ENCODE results near the gene ERCC5. TPM values are rescaled to one million over a fixed set of nuclear protein-coding genes. Genes with fewer than 3 reads are reported as not detected.

Gene ERCC5
- polyA plus RNA-seq, 6 donors from 2014 or later = 14.3 to 37.4 (median 29.6) TPM

DNA sequence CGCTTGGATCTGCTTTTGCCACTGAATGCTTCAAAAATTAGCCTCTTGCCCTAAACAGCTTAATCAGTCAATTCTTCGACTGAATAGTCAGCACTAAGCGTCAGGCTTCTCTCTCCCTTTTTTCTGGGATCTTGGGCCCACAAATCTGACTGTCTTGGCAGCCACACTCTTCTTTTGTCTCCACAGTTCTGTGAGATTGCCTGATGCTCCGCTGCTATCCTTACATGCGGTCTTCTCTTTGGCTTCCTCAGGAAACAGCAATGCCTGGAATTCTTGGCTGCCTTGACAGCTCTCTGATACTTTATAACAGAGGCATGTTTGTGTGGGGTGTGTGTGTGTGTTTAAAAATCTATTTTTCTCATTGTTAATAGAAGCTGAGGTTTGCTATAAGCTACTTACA lies 32.6 kb downstream of the ERCC5 start:
- H3K36me3 Mint-ChIP-seq = peaks cover 16 to 26% of the 10 kb centered on the region in 2 donors
- no peak overlapping the region for H3K4me3 Mint-ChIP-seq
- no peaks in the 10 kb centered on the region for H3K9me3 Mint-ChIP-seq
- DNase-seq (no peak), ATAC-seq (ENCODE audit: low read depth in 2 of 2) (no peak)
- H3K27ac Mint-ChIP-seq = no peak overlapping the region
- H3K27me3 Mint-ChIP-seq = no peaks in the 10 kb centered on the region
- no peaks in the 10 kb centered on the region for H3K4me1 Mint-ChIP-seq

DNA sequence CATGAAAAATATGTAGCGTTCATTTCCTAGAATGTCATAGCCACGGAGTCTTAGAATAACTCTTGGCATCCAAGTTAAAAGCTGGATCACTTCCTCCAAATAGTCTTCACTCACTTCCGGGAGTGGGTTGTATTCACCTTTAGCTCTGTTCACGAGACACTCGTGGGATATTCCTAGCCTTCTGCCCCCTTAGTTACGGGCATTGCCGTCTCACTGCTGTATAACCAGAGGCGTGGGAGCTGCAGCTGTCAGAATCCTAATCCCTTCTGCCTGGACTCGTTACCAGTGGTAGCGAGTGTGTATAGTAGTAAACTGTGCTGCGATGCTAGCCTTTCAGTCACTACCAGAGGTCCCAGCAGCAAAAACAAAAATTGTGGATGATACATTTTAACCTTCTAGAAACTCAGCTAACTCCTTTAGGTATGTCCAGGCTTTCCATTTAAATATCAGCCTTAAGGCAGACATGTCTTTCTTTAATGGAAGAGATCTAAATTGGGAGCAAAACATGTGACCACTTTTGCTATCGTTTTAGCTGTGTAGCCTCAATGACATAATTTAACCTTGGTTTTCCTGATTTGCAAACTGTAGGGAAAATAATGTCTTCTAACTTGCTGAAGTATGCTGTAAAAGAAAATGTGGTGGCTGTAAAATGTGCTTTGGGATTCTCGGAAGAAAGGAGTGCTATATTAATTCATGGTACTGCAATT lies 34.1 kb downstream of the ERCC5 start:
- Mint-ChIP-seq H3K4me3 (no peak overlapping the region), H3K27ac (peak overlapping the region in 1 of 6 donors; percentile 43), H3K27me3 (no peaks in the 10 kb centered on the region), H3K36me3 (peaks cover 11 to 22% of the 10 kb centered on the region in 2 donors), H3K9me3 (no peaks in the 10 kb centered on the region), H3K4me1 (peaks cover 0 to 4% (median 0%) of the 10 kb centered on the region in 3 donors)
- no peak for DNase-seq
- no peak for ATAC-seq (ENCODE audit: low read depth in 2 of 2)

DNA sequence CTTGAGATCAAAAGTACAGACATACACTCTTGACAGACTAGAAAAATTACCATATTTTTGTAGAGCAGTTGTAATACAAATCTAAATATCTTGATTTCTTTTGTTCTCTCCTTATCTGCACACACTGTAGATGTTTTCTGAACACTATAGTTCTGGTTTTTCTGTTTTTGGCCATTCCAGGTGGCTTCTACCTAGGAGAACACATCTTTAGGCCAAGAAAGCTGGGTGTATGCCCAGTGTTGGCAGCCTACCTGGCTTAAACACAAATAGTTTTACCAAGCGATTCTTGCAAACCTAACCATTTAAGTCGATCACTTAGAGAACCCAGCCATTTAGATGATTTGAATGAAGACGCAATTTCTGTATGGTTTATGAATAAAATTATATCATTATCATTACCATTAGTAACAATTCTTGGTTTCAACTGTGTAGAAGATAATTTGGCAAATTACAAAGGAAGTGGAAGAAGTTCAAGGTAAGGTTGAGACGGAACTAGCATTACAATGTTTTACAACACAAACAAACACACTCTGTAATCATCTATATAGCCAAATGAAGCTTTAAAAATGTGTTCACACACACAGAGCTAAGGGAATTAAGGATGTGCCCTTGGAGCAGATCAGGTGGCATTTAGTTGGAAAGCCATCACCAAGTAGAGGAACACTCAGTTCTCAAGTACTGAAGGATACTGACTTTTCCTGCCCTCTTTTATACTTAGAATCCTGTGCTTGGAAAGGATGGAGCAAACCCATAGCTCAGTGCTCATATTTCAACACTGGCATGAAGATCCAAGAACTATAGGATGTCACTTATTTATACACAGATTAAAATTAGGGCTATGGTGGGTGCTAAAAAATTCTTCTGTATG lies 36.2 kb downstream of the ERCC5 start:
- Mint-ChIP-seq H3K4me1 (peaks cover 0 to 6% (median 0%) of the 10 kb centered on the region in 3 donors), H3K9me3 (no peaks in the 10 kb centered on the region), H3K4me3 (no peak overlapping the region), H3K27me3 (no peaks in the 10 kb centered on the region), H3K27ac (no peak overlapping the region), H3K36me3 (peaks cover 0 to 5% of the 10 kb centered on the region in 2 donors)
- ATAC-seq (ENCODE audit: low read depth in 2 of 2) = no peak
- DNase-seq = no peak

DNA sequence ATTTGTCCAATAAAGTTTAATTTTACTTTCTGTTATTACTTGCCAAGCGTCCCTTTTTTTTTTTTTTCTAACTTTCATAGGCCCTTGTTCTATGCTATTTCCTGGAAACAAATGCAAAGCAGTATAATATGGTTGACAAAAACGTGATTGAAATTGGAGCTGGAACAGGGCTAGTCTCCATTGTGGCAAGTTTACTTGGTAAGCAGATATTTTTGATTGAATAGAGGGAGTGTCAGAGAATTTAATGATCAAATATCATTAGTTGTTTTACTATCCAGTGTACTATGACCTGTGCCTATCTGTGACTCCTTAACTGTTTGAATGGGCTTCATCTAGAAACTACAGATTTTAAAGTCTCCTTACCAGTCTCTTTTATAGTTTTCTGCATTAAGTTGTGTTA lies 46.7 kb downstream of the ERCC5 start:
- no peaks in the 10 kb centered on the region for H3K36me3 Mint-ChIP-seq
- DNase-seq (no peak), ATAC-seq (ENCODE audit: low read depth in 2 of 2) (no peak)
- H3K4me1 Mint-ChIP-seq = no peaks in the 10 kb centered on the region
- no peaks in the 10 kb centered on the region for H3K27me3 Mint-ChIP-seq
- no peaks in the 10 kb centered on the region for H3K9me3 Mint-ChIP-seq
- no peak overlapping the region for H3K4me3 Mint-ChIP-seq
- H3K27ac Mint-ChIP-seq = no peak overlapping the region

DNA sequence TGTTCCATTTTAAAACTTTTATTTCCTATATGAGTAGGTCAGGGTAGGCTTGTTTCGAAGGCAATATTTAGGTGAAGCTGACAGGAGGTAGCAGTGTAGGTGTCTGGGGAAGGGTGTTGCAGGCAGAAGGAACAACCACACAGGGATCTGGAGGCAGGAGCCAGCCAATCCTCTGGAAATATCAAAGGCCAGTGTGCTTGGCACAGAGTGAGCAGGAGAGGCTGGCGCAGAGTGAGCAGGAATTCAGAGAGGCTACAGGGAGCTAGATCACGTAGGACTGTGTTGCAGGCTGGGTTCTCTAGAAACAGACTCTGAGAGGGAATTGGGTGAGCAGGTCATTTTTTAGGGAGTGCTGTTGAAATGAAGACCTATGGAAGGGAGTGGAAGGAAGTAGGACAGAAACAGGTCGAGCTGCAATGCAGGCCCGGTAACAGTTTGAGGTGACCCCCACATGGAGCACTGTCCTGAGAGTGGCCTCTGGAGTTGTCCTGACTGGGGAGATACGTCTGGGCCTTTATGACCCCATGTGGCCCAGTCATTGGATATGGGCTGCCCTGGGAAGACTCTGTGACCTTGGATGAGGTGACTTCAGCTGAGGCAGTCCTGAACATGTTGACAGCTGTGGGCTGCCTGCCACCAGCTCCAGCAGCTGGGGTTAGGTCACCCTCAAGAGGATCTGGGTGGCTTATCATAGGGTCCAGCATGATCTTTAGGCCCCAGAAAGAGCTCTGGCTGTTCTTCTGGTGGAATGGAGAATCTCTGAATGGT lies 51.7 kb downstream of the ERCC5 start:
- H3K4me1 Mint-ChIP-seq = peaks cover 5 to 10% (median 8%) of the 10 kb centered on the region in 3 donors
- H3K36me3 Mint-ChIP-seq = no peaks in the 10 kb centered on the region
- H3K27ac Mint-ChIP-seq = peak overlapping the region in 3 of 6 donors; percentile 30 to 71 (median 44)
- H3K4me3 Mint-ChIP-seq = no peak overlapping the region
- no peaks in the 10 kb centered on the region for H3K9me3 Mint-ChIP-seq
- ATAC-seq (ENCODE audit: low read depth in 2 of 2) = no peak
- DNase-seq = no peak
- no peaks in the 10 kb centered on the region for H3K27me3 Mint-ChIP-seq

DNA sequence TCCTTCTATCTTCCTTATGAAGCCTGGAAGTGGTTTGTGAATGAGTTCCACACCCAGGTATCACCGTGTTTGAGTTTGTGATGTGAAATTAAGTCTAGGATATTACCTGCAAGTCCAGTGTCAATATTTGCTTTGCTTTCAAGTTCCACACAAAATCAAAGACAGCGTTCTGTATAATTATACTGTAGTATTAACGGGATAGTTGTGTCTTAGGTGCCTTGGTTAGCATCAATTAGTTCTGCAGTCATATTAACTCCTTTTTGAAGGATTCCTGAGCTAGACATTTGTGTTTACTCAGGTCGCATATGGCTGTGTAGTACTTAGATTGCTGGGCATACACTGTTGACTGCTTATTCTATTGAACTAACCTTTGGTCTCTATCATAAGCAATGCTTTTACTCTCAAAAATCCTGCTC lies 54.4 kb downstream of the ERCC5 start:
- Mint-ChIP-seq H3K27me3 (peaks cover 0 to 10% (median 8%) of the 10 kb centered on the region in 3 donors), H3K4me3 (no peak overlapping the region), H3K9me3 (peaks cover 0 to 1% (median 0%) of the 10 kb centered on the region in 7 donors), H3K27ac (no peak overlapping the region), H3K4me1 (peaks cover 5 to 10% (median 8%) of the 10 kb centered on the region in 3 donors), H3K36me3 (no peaks in the 10 kb centered on the region)
- DNase-seq = no peak
- ATAC-seq (ENCODE audit: low read depth in 2 of 2) = no peak

DNA sequence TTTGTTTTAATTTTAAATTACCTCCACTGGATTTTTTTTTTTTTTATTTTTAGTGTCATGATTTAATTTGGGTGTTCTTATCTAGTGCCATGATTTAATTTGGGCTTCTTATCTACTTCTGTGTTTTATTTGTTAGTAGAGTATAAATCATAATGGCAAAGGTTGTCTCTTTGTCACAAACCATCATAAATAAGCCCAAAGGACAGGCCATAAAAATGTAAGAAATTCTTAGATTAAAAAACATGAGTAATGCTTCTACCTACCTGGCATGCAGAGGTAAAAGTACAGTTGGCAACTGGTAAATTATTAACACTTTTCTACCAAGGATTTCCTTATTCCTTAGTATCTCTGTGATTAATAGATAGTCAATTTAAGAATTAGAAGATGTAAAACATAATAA lies 55.2 kb downstream of the ERCC5 start:
- Mint-ChIP-seq H3K9me3 (peaks cover 0 to 1% (median 0%) of the 10 kb centered on the region in 7 donors), H3K27ac (no peak overlapping the region), H3K36me3 (no peaks in the 10 kb centered on the region), H3K4me1 (peaks cover 5 to 10% (median 8%) of the 10 kb centered on the region in 3 donors), H3K27me3 (peaks cover 0 to 13% (median 11%) of the 10 kb centered on the region in 3 donors), H3K4me3 (no peak overlapping the region)
- no peak for ATAC-seq (ENCODE audit: low read depth in 2 of 2)
- no peak for DNase-seq

DNA sequence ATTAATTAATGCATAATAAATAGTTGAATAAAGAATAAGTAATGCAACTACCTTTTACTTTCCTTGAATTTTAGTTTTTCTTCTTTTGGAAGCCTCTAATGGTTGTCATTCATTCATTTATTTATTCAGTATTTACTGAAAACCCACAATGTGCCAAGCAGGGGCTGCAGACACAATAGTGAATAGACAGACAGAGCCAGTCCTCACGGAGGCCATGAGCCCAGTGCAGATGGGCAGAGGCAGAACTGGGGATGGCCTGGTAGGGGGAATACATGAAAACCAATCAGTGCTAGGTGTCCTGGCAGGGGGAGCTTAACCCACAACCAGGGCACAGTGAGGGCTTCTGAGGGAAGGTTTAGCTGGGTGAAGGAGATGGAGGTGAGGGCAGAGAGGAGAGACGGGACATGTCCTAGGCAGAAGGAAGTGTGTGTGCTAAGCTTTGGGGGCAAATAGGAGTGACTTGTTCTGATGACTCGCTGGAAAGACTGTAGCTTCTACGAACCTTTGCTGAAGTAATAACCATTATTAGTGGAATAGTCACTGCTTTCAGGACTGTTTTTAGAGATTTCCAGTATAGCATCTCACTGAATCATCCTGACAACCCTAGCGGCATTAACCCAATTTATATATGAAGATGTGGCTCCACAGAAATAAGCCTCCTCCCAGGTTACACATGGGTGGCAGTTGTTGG lies 55.9 kb downstream of the ERCC5 start:
- H3K27me3 Mint-ChIP-seq = peaks cover 0 to 16% (median 15%) of the 10 kb centered on the region in 3 donors
- DNase-seq (no peak), ATAC-seq (ENCODE audit: low read depth in 2 of 2) (no peak)
- peaks cover 5 to 10% (median 8%) of the 10 kb centered on the region in 3 donors for H3K4me1 Mint-ChIP-seq
- H3K9me3 Mint-ChIP-seq = peaks cover 0 to 1% (median 0%) of the 10 kb centered on the region in 7 donors
- no peaks in the 10 kb centered on the region for H3K36me3 Mint-ChIP-seq
- H3K27ac Mint-ChIP-seq = no peak overlapping the region
- no peak overlapping the region for H3K4me3 Mint-ChIP-seq

DNA sequence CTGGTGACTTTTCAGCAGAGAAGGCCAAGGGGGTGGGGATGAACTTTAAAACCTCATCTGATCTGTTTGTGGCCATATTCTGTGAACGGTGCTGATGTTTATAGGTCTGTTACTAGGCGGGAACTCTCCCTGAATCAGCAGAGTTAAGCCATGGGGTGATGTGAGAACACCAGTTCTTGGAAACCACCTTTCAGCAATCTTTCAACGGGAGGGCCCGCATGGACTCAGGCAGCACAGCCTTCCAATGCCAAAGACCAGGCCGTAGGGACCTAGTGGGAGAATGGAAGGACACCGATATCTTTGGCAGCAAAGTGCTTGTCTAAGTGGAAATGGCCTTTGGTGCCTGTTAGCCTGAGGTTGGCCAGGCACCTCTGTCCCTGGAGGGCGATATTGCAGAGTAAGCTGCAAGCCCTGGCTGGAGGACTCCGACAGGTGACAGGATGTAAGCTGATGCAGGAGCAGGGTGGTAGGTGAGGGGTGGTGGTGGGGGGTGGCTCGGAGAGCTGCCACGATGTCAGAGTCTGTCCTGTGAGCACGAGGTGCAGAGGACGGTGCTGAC lies 57.0 kb downstream of the ERCC5 start:
- Mint-ChIP-seq H3K4me1 (peaks cover 4 to 9% (median 7%) of the 10 kb centered on the region in 3 donors), H3K36me3 (no peaks in the 10 kb centered on the region), H3K9me3 (peaks cover 0 to 1% (median 0%) of the 10 kb centered on the region in 7 donors), H3K27ac (peak overlapping the region in 1 of 6 donors; percentile 52), H3K27me3 (peaks cover 3 to 17% (median 16%) of the 10 kb centered on the region in 3 donors), H3K4me3 (no peak overlapping the region)
- ATAC-seq (ENCODE audit: low read depth in 2 of 2) = no peak
- no peak for DNase-seq

DNA sequence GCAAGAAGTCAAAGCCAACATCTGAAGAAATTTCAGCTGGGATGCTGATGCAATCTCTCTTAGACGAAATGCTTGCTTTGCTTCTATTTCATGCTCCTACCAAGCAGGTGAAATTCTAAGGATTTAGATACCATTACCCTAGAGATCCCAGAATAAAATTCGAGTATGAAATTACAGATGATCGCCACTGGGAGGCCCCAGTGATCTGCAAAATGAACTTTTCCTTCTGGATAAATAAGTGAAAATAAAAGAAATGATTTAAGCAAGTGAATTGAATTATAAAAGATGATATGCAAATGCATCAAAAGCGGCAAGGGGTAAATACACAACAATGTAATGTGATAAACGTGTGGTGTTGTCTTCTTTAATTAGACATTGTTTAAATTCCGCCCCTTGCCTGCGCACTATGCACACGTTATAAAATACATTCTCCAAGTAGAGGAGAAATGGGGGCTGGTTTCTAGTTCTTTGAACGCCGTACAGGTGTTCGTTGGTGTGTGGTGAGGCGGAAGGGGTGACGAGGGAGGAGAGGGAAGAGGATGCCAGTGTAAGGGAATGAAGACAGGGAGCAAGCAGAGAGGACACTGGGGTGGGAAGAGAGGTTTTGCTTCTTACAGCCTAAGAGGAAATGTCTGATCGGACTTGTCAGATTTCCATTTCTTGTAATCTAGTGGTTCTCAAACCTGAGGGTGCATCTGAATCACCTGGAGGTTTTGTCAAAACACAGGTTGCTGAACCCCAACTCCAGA lies 58.0 kb downstream of the ERCC5 start:
- Mint-ChIP-seq H3K4me1 (peaks cover 0 to 2% (median under 1%) of the 10 kb centered on the region in 3 donors), H3K4me3 (no peak overlapping the region), H3K9me3 (peaks cover 0 to 1% (median 0%) of the 10 kb centered on the region in 7 donors), H3K27me3 (peaks cover 7 to 21% (median 20%) of the 10 kb centered on the region in 3 donors), H3K36me3 (no peaks in the 10 kb centered on the region), H3K27ac (no peak overlapping the region)
- DNase-seq = no peak
- ATAC-seq (ENCODE audit: low read depth in 2 of 2) = no peak

DNA sequence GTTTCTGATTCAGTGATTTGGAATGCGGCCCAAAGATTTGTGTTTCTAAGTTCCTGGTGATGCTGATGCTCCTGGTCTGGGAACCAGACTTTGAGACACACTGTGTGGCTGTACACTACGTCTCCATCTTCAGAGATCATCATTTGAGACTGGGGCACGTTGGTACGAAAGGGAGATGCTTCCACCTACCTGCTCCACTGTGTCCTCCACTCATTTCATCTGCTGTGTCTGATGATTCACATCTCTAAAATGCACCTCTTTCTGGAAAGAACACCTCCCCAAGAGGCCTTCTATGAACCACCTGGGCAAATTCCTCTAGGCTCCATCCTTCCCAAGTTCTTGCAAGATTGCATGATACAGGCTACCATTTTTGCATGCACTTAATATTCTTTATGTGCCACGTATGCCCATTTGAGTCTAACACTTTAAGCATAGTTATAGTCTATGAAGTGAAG lies 58.6 kb downstream of the ERCC5 start:
- H3K27me3 Mint-ChIP-seq = peaks cover 7 to 21% (median 20%) of the 10 kb centered on the region in 3 donors
- peak overlapping the region in 1 of 6 donors; percentile 47 for H3K27ac Mint-ChIP-seq
- no peak overlapping the region for H3K4me3 Mint-ChIP-seq
- ATAC-seq (ENCODE audit: low read depth in 2 of 2) = no peak
- DNase-seq = no peak
- H3K9me3 Mint-ChIP-seq = peaks cover 0 to 1% (median 0%) of the 10 kb centered on the region in 7 donors
- H3K4me1 Mint-ChIP-seq = no peaks in the 10 kb centered on the region
- H3K36me3 Mint-ChIP-seq = no peaks in the 10 kb centered on the region
